ENCODE results near the gene PAQR4.

The PAQR4 gene

DNA sequence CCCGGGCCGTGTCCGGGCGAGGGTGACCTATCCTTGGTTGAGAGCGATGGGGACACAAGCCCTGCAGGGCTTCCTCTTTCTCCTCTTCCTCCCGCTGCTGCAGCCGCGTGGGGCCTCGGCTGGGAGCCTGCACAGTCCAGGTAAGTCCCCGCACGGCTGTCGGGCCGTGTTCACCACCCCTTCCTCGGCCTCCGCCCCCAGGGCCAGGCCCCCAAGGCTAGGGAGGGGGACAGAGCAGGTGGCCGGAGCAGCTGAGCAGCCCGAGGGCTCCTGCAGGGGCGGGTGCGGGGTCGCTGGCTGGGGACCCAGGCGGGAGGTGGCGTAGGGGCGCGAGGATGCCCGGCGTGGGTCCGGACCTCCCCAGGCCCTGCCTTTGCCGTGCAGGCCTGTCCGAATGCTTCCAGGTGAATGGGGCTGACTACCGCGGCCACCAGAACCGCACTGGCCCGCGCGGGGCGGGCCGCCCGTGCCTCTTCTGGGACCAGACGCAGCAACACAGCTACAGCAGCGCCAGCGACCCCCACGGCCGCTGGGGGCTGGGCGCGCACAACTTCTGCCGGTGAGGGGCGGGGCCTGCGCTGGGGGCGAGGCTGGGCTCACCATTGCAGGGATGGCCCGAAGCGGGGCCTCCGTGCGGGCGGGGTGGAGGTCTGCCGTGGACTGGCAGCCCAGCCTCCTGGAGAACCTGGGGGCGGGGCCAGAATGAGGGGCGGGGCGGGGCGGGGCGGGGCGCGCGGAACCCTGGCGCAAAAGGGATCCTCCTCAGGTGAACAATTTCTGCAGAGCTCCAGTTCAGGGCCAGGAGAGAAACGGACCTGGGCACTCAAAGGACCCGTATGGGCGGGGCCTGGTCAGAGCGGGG lies 4.4 kb upstream of the PAQR4 start:
- no peak for DNase-seq (ENCODE audit: low read depth in 2 of 2)

DNA sequence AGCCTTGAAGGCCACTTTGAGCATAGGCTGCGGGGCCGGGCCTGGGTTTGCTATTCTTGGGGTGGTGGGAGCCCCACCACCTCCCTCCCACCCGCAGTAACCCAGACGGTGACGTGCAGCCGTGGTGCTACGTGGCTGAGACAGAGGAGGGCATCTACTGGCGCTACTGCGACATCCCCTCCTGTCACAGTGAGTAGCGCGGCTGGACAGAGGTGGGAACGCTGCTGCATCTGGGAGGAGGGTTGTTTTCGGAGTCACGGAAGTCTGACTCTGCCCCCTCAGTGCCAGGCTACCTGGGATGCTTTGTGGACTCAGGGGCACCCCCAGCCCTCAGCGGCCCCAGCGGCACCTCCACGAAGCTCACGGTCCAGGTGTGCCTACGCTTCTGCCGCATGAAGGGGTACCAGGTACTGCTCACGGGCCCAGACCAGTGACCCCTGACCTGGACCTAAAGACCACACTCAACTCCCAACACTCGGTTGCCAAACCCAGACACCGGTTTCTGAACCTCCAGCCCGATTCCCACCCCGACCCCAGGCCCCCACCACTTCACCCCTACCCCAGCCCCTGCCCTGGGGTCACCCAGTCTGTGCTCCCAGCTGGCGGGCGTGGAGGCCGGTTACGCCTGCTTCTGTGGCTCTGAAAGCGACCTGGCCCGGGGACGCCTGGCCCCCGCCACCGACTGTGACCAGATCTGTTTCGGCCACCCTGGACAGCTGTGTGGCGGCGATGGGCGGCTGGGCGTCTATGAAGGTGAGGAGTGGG lies 2.9 kb upstream of the PAQR4 start:
- DNase-seq (ENCODE audit: low read depth in 2 of 2), result no peak

DNA sequence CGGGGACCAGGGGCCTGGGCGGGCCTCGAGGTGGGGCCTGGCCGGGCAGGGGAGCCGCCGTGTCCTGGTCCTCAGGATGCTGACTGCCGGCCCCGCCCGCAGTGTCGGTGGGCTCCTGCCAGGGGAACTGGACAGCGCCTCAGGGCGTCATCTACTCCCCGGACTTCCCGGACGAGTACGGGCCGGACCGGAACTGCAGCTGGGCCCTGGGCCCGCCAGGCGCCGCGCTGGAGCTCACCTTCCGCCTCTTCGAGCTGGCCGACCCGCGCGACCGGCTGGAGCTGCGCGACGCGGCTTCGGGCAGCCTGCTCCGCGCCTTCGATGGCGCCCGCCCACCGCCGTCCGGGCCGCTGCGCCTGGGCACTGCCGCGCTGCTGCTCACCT lies 2.3 kb upstream of the PAQR4 start:
- no peak for DNase-seq (ENCODE audit: low read depth in 2 of 2)

DNA sequence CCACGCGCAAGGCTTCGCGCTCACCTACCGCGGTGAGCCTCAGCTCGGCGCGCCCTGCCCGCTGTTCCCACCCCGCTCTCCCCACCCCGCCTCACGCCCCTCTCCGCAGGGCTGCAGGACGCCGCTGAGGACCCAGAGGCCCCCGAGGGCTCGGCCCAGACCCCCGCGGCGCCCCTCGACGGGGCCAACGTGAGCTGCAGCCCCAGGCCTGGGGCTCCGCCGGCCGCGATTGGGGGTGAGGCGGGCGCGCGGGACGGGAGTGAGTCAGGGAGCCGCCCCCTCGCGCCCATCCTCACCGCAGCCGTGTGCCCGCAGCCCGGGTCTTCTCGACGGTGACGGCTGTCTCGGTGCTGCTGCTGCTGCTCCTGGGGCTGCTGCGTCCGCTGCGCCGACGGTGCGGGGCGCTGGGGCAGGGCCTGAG lies 1.9 kb upstream of the PAQR4 start:
- no peak for DNase-seq (ENCODE audit: low read depth in 2 of 2)

DNA sequence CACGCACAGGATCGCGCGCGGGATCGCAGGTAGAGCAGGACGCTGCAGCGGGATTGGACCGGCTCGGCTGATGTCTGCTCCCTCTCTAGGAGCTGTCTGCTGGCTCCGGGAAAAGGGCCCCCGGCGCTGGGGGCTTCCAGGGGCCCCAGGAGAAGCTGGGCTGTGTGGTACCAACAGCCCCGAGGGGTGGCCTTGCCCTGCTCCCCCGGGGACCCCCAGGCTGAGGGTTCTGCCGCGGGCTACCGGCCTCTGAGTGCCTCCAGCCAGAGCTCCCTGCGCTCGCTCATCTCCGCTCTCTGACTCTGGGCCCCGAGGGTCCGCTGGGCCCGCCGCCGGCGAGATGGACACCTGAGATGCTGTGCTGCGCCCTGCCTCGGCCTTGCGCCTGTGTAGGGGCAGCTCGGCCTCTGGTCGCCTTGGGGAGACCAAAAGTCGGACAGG lies 1.4 kb upstream of the PAQR4 start:
- DNase-seq (ENCODE audit: low read depth in 2 of 2), result no peak

DNA sequence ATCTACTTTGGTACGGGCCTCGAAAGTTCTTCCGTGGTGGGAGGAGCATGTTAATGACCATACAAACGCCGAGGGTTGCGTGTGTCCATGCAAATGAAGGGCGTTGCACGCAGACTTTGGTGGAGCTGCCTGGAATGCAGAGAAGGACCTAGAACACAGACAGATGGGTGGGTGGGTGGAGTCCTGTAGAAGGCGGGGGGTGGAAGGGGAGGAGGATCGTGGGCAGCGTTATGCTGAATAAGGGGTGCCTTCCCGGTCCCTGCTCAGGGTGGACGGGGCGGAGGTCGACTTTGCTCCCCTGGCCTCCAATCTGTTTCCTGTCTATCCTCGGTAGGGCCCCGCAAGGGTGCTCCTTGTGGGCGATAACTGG lies 795 bp upstream of the PAQR4 start:
- DNase-seq (ENCODE audit: low read depth in 2 of 2), result no peak

DNA sequence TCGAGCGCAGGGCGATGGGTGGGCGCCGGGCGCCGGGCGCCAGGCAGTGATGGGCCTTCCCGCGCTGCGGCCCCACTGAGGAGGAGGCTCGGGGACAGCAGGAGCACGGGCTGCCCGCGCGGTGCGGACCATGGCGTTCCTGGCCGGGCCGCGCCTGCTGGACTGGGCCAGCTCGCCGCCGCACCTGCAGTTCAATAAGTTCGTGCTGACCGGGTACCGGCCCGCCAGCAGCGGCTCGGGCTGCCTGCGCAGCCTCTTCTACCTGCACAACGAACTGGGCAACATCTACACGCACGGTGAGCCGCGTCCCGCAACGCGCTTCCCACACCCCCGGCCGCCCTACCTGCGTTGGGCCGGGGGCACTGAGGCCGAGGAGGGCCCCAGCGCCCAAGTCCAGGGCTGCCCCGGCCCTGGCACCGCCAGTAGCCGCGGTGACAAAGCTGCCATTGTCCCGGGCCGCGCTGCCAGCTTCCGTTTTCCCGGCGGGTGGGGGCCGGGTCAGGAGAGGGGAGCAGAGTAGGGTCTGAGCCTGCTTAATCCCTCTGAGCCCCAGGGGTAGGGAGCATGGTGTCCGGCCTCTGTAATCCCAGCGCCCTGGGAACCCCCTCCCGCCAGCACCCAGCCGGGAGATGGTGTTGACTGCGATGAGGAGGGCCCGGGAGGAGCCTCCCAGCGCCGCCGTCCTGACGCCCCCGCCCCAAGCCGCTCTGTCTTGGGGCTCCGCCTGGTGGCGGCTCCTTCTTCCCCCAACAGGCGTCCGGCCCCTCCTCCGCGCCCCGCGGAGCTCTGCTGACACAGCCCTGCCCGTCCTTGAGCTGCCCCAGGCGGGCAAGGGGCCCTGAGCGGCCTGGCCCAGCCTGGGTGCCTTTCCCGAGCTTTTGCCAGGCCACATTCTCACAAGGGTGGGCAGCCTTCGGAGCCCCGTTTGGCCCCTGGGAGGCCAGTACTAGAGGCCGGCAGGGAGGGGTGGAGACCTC lies 685 bp downstream of the PAQR4 start:
- DNase-seq (ENCODE audit: low read depth in 2 of 2), result peak in 1 of 2 donors; percentile 43

DNA sequence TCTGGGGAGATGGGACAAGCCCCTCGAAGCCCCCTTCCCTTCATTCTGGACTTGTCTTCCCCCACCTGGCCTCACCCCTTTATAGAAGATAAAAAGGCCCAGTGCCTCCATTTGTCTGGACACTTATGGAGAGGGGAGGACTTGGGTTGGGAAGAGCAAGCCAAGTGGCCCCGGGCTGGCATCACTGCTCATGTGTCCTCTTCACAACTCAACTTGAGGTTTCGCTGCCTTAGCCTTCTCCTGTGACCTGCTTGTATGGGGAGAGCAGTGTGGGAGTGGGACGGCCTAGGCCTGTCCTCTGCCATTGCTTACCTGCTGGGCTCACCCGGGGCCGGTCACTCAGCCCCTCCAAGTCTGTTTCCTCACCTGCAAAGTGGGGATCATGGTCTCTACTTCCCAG lies 1.4 kb downstream of the PAQR4 start:
- no peak for DNase-seq (ENCODE audit: low read depth in 2 of 2)

DNA sequence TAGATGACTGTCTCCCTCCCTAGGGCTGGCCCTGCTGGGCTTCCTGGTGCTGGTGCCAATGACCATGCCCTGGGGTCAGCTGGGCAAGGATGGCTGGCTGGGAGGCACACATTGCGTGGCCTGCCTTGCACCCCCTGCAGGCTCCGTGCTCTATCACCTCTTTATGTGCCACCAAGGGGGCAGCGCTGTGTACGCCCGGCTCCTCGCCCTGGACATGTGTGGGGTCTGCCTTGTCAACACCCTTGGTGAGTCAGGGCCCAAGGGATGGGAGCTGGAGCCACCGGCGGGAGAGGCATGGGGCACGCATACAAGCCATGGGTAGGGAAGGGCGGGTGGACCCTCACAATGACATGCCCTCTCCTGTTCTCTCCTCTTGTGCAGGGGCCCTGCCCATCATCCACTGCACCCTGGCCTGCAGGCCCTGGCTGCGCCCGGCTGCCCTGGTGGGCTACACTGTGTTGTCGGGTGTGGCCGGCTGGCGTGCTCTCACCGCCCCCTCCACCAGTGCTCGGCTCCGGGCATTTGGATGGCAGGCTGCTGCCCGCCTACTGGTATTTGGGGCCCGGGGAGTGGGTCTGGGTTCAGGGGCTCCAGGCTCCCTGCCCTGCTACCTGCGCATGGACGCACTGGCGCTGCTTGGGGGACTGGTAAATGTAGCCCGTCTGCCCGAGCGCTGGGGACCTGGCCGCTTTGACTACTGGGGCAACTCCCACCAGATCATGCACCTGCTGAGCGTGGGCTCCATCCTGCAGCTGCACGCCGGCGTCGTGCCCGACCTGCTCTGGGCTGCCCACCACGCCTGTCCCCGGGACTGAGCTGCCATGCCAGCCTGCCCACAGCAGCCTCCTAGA lies 2.2 kb downstream of the PAQR4 start:
- DNase-seq (ENCODE audit: low read depth in 2 of 2), result no peak

DNA sequence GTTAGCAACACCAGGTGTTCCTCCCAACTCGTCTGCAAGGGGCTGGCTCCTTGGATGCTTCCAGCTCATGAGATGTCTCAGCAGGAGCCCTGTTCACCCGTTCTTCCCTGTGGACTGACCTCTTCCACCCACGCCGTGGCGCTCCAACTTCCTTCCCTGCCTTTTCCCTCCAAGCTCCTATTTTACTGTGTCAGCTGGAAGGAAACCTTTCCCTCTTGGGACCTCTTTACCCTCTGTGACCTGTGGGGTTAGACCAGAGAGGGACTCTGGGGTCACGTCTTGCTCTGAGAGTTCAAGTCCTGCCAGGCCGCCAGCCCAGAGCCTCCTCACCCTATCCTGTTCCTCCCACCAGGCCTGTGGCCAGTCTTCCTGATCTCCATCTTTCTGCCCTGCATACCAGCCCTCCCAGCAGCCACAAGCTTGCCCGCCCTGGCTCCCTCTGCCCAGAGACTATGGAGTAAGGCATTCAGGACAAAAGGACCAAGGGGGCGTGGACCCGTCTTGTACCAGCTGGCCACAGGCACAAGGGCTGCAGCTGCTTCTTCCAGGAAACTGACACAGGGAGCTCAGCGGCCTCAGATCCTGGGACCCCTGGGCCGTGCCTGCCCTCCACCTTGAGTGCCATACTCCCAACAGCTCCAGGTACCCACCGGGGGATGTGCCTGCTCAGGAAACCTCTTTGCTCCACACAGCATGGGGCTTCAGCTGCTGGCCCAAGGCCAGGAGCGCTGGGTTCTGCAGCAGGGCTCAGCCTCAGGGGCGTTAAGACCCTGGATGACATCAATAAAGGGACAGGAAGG lies 3.0 kb downstream of the PAQR4 start:
- DNase-seq (ENCODE audit: low read depth in 2 of 2), result no peak

DNA sequence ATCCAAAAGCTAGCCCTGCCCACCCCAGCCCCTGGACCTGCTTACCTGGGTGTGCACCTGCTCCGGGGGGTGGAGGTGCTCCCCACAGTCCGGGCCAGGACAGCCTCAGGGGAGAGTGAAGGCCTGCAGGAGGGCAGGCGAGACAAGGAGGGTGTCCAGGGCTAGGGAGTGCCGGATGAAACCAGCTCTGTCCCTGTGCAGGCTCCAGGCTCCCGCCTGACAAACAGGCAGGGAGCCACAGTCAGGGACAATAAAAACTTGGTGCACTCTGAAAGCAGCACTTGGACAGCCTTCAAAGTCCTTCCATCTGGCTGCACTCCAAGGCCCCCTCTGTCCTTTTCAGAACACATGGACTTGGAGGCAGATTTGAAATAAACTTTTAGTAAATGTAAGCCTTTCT lies 3.9 kb downstream of the PAQR4 start:
- DNase-seq (ENCODE audit: low read depth in 2 of 2), result no peak

DNA sequence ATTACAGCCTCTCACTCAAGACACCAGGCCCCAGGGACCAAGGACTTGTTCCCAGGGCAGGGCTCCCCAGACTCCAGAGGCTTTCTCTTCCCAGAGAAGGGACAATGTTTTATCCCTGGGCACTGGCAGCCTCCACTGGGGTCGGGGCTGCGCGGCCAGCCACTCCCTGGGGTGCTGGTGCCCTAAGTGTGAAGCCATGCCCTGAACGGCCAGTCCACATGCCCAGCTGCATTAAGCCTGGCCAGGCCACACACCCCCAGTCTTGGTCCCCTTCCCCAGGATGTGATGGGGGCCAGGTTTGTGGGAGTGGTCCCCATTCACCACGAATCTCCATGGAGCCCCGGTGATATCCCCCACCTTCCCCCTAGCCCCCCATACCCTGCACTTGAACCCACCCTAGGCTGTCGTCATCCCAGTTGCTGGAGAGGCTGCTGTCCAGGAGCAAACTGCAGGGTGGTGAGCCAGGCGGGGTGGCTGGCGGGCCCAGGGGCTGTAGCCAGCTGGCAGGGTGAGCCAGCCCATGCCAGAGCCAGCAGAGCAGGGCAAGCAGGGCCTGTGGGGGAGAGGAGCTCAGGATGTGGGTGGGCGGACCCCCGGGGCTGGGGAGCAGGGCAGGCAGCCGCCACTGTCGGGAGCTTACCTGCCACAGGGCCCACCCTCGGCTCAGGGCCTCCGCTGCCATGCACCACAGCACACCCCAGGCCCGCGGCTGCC lies 4.6 kb downstream of the PAQR4 start:
- DNase-seq (ENCODE audit: low read depth in 2 of 2), result no peak

DNA sequence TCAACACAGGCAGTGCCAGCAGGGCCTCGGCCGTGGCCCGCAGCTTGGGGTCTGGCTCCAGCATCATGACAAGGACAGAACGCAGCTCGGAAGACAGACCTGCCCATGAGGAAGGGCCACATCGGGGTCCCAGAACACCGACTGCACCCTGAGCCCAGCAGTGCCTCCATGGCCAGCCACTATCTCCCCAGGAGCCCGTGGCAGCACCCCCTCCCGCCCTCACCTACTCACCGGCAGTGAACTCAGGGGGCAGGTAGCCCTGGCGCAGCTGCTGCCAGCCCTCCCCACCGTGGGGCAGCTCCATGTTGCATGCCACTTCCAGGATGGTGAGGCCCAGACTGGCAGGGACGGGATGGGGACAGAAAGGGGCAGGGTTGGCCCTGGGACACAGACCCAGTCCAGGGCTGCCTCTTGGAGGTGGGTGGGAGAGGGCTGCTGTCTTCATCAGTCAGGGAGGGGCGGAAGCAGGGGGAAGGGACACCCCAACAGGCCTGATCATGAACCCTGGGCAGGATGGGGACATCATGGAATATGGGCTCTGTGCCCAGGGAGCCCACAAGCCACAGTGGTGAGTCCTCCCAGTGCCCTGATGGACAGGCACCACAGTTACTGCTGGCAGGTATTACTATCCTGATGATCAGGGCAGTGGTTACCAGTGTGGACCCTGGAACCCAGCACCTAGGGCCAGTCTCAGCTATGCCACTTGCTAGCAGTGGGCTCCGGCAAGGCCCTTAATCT lies 5.3 kb downstream of the PAQR4 start:
- DNase-seq (ENCODE audit: low read depth in 2 of 2), result no peak

DNA sequence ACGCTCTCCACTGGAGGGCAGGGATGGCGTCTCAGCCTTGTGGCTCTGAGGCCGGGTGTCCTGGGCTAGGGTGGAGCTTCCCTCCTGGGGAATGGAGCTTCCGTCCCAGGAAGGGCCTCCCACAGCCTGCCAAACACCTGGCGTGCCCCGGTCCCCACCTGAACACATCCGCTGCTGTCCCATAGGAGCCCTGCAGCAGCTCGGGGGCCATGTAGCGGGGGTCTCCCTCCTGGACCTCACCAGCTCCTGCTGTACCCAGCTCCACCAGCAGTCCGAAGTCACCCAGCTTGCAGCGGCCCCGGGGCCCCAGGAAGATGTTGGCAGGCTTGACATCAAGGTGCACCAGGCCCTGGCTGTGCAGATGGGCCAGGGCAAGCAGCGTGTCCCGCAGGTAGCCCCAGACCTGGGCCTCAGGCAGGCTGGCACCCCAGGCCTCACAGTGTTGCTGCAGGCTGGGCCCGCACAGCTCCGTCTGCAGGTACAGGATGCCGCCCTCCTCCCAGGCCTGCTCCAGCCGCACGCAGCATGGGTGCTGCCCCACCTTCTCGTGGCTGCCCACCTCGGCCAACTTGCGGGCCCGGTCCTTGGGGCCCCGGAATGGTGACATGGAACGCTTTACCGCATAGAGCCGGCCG lies 6.1 kb downstream of the PAQR4 start:
- DNase-seq (ENCODE audit: low read depth in 2 of 2), result no peak

DNA sequence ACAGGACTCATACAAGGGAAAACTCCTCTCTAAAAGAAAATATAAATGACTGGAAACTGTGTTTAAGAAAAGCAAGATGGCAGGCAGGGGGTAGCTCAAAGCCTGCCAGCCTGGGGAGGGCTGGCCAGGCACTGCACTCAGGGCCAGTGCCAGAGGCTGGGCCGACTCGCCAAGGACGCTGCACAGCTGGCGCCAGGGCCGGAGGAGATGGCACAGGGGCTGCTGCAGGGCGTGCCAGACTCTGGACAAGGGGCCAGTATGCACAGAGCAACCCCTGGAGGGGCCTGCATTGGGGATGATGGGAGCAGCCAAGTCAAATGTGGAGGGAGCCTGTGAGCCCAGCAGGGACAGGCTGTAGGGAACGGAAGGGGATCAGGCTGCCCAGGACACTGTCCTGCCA lies 7.1 kb downstream of the PAQR4 start:
- DNase-seq (ENCODE audit: low read depth in 2 of 2), result no peak

DNA sequence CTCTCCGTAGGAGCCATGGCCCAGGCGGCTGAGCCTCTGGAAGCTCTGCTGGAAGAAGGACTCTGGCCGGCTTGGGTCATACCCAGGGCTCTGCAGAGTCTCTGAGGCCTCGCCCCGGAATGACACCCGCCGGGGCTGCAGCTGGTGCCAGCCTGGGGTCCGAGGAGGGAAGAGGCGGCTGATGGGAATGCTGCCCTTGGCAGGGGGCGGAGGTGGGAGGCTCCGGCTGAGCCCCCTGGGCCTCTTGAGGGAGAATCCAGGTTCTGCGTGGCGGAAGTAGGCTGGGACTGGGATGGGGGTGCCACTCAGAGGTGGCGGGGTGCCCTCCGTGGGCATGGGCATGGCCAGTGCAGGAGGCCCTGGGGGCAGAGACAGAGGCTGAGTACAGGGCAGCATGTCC lies 7.5 kb downstream of the PAQR4 start:
- DNase-seq (ENCODE audit: low read depth in 2 of 2), result no peak

DNA sequence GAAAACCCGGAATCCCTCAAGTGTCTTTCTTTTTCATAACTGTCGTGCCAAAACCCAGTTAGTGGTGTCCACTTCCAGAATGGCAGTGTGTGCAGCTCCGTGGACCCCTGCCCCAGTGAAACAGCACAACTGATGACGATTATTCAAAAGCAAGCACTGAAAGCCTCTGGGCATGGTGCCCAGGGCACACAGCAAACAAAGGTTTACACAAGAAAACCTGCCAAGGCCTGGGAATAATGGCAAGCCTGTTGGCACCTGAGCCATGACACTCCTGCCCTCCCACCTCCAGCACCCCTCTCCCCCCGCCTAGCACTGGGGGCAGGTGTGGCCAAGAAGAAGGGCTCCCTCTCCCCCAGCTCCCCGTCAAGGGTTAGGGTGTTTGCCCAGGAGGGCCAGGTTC lies 8.3 kb downstream of the PAQR4 start:
- no peak for DNase-seq (ENCODE audit: low read depth in 2 of 2)

DNA sequence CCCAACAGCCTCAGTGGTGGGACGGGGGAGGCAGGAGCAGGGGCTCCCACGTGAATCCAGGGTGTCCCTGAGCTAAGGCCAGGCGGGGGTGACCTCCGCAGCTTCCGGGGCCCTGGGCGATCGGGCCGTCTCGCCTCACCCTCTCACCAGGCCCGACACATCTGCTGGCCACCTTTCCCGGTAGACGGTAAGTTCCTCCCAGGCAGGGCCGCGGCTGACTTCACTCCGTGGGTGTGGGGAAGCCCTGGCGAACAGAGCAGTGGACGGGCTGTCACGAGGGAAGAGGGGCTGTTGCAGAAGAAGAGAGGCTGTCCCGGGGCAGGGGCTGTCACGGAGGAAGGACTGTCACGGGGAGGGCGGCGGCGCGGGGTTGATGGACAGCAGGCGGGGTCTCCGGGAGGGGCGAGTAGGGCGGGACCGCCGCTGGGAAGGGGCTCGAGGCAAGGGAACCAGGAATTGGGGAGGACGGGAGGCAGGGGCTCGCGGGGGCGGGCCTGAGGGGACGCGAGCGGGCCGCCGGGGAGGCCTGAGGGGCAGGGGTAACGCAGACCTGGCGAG lies 10.6 kb downstream of the PAQR4 start:
- no peak for DNase-seq (ENCODE audit: low read depth in 2 of 2)
